Measurements from ENCODE around the gene CAPN12.

The CAPN12 gene

DNA sequence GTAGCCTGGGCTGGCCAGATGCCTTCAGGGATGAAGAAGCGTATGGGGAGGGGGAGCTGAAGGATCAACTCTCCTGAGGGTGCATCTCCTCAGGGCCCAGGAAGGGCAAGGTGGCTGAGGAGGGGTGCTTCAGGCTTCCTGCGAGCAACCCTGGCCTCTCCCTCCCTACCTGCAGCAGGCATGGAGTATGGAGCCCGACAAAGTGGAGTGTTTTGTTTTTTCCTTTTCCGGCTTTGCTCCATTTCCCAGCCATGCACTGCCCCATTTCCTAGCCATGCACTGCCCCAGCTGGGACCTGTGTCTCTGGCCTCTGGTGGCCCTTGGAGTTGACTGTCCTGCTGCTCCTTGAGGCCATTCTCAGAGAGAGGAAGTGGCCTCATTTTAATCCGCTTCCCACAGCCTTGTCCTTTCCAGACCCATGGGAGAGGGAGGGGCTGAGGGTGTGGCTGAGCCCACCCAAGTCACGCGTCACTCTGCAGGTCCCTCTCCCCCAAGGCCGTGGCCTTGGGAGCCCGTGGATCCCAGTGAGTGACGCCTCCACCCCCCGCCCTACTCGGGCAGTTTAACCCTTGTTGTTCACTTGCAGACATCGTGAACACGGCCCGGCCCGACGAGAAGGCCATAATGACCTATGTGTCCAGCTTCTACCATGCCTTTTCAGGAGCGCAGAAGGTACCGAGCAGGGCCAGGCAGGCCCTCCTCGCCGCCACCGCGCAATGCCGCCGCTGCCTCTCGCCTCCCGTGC is 34.4 kb downstream of the CAPN12 start:
- DNase-seq = no peak

DNA sequence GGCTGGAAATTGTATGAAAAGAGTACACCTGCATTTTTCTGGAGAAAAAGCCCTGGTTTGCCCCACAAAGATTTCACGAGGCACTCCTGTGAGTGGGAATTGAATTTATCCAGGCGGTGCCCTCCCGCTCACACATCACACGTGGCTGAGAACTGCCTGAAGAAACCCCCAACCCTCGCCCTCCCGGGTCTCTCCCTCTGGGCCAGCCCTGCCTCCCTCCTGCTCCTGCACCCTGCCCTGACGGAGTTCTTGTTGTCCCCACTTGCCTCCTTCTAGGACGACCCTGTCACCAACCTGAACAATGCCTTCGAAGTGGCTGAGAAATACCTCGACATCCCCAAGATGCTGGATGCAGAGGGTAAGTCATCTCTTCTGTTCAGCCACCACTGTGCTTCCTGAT is 35.2 kb downstream of the CAPN12 start:
- no peak for DNase-seq

DNA sequence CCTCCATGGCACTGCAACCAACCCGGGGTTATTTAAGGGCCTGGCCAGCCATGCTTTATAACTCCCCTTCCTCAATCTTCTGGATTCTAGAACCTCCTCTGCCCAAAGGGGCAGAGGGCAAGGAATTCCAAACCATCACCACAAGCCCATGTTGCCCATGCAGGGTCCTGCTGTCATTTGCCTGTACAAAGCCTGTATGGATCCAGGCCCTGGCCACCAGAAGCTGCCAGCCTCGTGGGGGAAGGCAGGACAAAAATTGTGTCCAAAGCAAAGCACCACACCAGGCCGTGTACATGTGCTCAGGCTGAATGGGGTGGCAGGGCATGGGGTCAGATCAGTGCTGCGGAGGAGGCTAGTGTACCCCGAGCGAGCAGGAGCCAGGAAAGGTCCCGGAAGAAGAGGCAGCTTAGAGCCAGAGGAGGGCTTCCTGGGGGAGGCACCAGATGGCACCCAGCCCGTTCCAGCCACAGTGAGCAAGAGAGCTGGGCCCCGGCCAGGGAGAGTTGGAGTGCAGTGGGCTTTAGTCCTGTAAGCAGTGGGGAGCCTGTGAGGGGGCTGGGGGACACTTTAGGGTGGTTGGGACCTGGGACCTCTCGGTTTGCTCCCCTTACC is 35.8 kb downstream of the CAPN12 start:
- DNase-seq = no peak

DNA sequence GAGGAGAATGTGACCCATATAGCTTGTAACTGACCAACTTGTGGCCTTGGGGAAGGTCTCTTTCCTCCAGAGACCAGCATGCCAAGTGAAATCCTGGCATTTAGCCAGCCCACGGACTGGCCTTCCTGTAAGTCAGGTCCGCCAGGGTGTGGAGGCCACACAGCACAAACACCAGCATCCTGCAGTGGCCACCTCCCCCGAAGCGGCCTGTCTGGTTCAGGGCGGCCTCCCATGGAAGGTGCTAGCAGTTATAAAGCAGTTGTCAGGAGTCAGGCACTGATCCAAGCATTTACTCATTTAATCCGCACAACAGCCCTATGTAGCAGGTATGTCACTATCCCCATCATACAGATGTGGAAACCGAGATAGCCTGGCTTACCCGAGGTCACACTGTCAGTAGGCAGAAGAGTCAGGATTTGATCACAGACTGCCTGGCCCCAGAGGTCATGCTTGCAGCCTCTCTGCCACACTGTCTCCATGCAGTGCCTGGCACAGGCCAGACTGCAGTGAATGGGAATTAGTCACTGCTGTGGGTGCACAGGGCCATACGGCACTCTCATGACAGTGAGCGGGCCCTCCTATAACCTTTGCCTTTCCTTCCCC is 36.7 kb downstream of the CAPN12 start:
- no peak for DNase-seq

DNA sequence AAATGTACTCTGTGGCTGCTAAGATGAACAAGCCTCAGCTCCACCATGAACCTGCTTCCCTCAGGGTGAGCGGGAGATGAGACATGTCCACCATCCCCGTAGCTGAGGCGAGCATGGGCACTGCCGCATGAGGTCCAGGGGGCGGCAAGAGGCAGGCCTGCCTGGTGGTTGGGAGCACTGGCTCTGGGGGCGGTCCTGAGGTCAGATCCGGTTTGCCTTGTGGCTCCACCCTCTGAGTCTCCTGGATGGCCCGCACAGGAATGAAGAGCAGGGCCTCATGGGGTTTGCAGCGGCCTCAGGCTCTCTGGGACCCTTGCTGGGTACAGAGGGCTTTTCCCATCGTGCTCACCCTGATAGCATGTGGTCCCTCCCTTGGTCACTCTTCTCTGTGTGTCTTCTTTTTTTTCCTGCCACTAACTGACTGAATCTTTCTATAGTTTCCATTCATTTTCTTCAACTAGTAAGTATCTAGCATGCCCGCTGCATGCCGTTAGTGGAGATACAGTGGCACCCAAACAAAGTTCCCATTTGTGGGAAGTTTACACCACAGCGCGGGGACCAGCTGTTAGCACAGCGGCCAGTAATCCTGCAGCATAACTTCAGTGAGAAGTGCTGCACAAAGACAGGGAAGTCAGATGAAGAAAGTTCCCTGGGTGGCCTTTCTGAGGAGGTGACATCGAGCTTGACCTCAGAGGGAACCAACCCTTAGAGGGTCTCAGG is 37.3 kb downstream of the CAPN12 start:
- no peak for DNase-seq

DNA sequence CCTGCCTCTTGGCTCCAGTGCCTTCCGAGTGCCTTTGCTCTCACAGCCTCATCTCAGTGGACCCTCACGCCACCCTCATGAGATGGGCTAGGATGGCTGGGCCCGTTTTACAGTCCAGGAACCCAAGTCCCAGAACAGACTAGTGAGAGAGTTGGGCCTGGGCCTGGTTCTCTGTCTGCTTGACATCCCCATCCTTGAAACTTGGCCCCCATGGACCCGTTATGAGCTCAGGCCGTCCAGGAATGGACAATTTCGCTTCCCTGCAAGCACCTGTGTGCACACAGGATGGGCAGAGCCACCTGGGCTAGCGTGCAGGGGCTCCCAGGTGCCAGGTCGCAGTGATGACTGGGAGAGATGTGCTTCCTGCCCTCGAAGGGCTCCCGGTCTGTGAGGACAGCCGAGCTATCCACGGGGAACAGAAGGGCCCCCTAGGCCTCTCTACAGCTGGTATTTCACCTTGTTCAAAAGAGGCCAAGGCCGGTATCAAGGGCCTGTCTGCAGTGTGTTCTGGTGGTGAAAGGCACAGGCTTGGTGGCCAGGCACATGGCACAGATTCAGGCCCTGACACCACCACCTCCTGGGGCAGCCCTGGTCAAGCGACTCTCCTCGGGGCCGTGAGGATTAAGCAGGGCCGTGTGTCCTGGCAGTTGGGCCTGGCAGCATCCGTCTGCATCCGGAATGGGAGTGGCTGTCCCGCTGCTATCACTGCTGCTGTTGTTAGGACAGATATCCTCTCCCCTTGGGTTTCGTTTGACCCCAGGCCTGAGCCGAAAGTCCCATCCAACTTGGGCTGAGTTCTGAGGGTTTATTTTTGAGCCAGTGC is 38.9 kb downstream of the CAPN12 start:
- no peak for DNase-seq

DNA sequence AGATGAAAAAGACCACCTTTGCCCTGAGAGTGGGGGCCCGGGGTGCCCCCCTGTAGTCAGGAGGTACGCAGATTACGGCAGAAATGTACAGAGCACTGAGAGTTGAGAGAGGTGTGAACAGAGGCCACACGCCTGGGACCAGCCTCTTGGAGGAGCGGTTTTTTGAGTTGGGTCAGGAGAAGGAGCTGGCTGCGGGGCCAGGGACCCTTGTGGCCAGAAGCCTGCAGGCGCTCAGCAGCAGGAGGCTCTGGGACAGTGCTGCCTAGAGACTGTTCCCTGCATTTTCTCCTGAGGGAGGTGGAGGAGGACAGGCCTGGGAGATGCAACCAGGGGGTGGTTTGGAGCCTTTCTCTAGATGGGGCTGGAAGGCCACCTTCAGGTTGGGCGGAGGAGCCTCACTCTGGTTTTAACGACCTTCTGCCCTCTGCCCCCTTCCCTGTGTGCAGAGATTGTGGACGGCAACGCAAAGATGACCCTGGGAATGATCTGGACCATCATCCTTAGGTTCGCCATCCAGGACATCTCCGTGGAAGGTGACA is 39.7 kb downstream of the CAPN12 start:
- no peak for DNase-seq

DNA sequence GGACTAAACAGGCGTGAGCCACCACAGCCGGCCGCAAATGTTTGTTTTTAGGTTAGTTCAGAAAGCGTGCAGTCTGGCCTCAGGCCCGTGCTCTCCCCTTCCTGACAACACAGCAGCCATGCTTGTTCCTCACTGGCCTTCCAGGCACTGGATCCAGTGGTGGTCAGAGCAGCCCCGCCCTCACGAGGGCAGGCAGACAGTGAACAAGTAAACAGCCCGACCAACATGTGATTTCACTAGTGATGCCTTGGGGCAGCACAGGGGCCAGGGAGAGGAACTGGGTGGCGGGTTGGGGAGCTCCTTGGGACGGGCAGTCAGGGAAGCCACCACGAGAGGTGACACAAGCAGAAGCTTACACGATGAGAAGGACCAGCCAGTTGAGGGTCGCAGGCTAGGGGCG is 40.8 kb downstream of the CAPN12 start:
- DNase-seq = no peak

DNA sequence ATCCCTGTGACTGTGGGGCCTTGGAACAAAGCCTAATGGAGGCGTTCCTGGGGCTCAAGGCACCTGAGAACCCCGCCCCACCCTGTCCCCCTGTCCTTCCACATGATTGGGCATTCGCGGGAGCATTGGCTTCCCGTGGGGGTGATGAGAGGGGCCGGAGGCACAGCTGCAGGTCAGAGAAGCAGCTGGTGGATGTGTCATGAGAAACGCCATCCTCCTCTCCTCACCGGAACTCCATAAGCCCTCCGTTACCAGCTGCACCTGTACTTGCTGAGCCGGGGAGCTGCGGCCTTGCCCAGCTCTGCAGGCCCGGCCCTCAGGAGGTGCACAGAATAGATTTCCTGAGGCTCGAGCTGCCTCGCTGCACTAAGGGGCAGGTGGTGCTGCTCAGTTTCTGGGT is 42.0 kb downstream of the CAPN12 start:
- no peak for DNase-seq

DNA sequence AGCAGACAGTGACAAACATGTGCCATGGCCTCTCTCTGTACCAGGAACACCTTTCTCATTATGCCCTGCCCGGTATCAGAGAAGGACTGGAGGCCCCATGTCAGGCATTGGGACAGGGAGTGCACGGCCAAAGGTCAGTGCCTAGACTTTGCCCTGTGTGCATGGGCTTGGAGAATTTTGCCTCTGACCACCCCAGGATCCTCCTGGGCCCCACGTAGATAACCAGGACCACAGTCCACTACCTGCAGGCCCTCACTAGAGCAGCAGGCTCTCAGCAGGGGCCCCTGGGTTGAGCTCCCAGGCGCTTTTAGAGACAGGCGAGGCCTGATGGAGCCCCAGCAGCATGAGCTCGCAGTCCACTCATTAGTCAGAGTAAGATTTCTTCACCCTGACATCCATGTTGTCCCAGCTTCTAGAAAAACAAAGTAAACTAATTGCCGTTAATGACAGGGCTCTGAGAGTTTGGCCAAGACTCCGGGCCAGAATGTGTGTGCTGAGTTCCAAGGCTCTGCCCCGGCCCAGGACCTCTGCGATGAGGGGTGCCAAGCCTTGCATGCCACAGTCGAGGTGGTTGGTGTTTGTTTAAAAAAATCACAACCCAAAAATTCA is 42.7 kb downstream of the CAPN12 start:
- DNase-seq = no peak

DNA sequence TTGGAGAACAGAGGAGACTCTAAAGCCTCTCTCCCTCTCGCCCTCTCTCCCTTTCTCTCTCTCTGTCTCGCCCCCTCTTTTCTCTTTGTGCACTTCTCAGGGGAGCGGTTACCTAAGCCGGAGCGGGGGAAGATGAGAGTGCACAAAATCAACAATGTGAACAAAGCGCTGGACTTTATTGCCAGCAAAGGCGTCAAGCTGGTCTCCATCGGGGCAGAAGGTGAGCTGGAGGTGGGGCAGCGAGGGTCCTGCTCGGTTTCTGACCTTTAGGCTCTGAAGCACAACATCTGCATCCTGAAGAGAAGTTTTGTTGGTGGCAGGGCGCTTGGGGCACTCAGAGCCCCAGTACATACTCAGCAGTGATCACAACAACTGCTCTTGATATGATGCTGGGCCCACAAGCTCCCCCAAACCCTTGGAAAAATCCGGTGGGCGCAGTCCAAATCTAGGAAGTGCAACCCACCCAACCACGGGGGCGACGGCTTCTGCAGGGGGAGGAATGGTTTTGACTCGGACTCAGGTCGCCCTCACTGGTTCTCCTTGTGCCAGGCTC is 43.3 kb downstream of the CAPN12 start:
- no peak for DNase-seq

DNA sequence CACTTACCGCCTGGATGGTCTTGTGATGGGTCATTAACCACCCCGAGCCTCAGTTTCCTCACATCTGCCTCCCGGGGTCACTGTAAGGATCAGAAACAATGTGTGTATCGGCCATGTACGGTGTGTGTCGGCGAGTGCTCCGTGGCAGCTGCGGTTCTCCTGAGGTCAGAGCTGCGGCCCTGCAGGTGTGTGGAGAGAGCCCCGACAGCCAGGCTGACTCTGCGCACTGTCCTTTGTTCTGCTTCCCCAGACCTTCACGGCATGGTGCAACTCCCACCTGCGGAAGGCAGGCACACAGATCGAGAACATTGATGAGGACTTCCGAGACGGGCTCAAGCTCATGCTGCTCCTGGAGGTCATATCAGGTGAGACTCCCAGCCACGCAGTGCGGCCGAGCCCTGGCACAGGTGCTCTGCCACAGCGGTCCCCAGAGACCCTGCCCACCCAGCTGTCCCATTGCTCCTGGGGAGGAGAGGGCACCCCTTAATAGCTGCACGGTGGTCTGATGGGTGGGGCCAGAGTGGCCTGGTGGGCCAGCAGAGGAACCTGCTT is 43.8 kb downstream of the CAPN12 start:
- DNase-seq = no peak

DNA sequence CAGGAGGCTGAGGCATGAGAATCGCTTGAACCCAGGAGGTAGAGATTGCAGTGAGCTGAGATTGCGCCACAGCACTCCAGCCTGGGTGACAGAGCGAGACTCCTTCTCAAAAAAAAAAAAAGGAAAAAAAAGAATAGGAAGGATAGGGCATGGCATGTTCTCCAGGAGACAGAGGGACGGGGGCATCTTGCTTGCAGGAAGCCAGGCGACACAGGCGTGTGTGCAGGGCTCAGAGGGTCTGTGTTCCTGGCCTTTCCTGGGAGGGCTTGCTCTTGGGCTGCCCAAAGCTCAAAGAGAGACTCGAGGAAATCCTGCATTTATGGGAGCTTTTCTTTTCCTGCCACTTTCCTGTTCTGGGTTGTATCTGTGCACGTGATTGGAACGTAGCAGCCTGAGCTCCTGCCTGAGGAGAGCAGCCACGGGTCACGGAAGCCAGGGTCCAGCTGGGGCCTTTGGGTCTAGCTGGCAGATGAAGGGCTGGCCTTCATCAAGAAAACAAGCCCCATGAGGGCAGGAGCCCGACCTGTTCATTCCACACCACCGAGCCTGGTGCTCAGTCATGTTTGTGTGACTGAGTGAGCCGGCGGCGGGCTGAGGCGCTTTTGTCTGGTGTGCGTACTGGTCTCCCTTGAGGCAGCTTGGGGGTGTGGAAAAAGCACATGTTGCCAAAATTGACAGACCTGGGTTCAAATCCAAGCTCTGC is 44.5 kb downstream of the CAPN12 start:
- DNase-seq = no peak

DNA sequence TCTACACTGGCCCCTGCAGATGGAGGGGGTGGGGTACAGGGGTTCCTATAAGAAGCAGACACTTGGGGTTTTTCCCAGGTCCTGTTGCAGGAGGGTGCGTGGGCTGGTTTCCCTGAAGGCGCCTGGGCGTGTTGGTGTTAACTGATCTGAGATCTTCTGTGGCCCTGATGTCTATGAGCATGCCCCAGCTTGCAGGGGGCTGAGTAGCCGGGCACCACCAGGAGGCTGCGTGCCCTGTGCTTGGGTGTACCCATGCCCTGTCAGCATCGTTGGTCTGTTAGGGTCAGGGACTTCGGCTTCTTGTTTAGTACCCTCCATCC is 45.3 kb downstream of the CAPN12 start:
- no peak for DNase-seq

DNA sequence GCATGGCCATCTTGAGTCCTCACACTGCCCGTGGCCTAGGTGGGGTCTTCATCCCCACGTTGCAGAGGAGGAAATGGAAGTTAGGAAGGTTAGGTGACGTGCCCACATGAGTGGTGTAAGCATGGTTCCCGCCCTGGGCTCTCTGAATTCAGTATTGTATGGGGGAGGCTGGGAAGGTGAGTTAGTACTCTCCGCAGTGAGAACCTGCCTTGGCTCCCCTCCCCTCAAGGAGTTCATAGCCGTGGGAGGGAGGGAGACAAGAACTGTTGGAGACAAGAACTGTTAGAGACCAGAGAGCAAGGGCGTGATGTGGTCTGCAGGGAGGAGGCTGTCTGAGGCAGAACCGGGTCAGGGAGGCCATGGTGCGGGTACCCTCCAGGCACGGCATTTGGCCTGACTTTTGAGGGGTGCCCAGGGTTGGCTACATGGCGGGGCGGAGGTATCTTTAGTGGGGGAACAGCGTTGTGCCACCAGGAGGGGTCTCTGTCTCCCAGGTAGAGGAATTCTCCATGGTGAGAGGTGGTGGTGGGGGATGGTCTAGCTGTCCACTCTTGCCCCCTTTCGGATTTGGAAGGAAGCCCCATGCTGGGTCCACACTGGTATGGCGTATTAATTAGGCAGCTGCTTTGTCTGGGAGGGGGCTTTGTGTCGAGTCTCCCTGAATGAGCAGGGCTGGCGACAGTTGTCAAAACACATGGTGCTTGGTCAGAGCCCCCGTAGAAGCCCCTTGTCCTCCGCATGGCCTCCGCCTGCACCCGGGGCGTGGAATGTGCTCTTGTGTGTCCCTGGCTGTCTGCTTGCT is 45.8 kb downstream of the CAPN12 start:
- DNase-seq = no peak

DNA sequence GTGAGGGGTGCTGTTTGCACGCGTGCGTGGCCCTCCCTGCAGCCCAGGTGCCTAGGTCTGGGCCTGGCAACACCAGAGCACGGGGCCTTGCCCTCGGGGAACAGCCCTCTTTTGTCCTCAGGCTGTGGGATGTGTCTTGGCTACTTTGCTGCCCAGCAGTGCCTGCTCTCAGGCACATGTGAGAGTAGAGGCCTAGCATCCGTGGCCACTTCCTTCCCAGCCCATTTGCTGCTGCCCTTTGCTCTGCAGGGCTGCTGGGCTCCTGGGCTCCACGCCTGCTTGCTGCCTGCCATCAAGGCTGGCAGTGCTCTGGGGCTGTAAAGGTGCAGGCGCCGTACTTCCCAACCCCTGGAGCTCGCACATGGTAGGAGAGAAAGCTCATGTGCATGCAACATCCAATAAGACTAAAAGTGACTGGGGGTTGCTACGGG is 46.6 kb downstream of the CAPN12 start:
- DNase-seq = no peak

DNA sequence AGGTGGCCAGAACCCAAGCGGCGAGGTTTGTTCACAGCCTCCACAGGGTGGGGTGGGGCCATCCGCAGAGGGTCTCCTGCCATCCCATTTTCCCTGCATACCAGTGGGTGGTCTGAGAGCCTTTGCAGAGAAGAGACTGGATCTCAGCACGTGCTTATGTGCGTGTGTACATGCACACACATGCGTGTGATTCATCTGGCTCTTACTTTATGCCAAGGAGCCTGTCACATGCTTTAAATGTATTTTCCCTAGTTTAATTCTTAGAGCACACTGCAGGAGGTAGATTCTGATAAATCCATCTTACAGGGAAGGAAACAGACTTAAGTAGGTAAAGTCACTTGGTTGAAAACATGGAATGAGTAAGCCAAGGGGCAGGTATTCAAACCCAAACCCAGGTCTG is 47.1 kb downstream of the CAPN12 start:
- no peak for DNase-seq

DNA sequence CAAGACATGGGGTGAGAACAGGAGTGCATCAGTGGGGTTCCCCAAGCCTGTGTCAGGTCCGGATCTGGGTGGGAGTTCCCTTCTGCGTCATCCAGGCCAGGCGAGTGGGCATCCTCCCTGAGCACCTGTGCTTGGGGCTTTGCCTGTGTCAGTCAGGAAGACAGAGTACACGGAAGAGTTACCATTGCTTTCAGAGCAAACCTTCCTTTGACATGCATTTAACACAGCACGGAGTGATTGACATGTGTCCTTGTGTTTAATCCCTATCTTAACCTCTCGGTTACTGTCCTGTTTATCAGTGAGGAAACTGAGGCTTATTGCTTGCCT is 47.6 kb downstream of the CAPN12 start:
- no peak for DNase-seq

DNA sequence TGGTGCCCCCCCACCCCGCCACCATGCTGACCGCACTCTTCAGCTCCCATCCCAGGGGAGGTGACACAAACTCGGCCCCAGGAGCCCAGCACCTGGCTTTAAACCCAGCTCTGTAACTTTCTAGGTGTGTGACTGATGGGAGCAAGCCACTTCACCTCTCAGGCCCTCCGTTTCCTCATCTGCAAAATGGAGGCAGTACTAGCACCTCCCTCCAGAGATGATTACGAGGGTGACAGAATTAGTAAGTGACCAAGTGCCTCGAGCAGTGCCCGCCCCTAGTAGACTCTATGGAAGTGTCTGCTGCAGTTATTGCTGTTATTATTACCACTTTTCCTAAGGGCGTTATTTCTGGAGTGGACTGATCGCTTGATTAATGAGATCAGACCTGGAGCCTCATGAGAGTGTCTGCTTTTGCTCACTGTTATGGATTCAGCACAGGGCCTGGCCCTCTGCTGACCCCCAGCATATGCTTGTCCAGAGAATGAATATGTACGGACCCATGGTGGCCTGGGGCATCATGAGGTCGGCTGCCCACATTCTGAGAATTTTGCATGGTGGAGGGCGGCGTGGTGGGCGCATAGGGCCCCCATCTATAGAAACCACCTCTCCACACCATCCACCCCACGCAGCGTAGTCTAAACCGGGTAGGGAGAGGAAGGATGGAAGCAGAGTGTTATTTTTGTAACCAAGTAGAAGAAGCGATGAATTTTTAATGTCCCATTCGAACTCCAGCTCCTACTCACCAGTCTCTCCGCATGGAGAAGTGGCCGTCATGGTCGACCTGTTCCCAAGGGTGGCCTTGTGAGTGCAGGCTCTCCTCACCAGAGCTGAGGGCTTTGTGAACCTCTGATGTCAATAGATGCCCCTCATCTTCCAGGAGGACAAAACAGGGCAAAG is 48.2 kb downstream of the CAPN12 start:
- no peak for DNase-seq

Measured in right kidney (tissue), 1 donor.